ENCODE data around the gene PARP3. TPM values are rescaled to one million over a fixed set of nuclear protein-coding genes. Genes with fewer than 3 reads are reported as not detected.

The PARP3 gene
- total RNA-seq, 1 experiment from 2014 or later: 25.5 TPM

GRCh38 chr3:51961011-51961410 lies 18.8 kb downstream of the PARP3 start:
- H3K4me1 Mint-ChIP-seq (ENCODE audit: insufficient read depth, unreplicated experiment): peaks cover 10% of the 10 kb centered on the region
- CTCF ChIA-PET: interaction anchor here (0.7 to 1.7 kb wide), 3 partner anchors 13 to 93 kb away, joined by 3 to 7 read pairs (median 4); partner anchors contain the start of gene ABHD14B
- H3K27me3 Mint-ChIP-seq (ENCODE audit: insufficient read depth, unreplicated experiment): no peaks in the 10 kb centered on the region
- POLR2A ChIA-PET: interaction anchor here (0.7 kb wide), 1 partner anchor 22 kb away, joined by 5 read pairs; no protein-coding TSS in a partner anchor
- no peak overlapping the region for H3K4me3 Mint-ChIP-seq (ENCODE audit: unreplicated experiment)
- H3K36me3 Mint-ChIP-seq (ENCODE audit: insufficient read depth, unreplicated experiment): no peaks in the 10 kb centered on the region
- TF ChIP-seq CTCF (IDR thresholded peaks at IDR 0.05; ENCODE audit: unreplicated experiment): no peak
- no TSS peak for BruUV-seq (replicated peaks)
- H3K27ac Mint-ChIP-seq (ENCODE audit: low read depth, unreplicated experiment): no peak overlapping the region
- H3K9me3 Mint-ChIP-seq (ENCODE audit: unreplicated experiment): no peaks in the 10 kb centered on the region
- DNase-seq (ENCODE audit: unreplicated experiment): no peak
- intact Hi-C loops (cut with micrococcal nuclease): no loop called here

- no peak overlapping the region for H3K27ac Mint-ChIP-seq (ENCODE audit: low read depth, unreplicated experiment)
- BruUV-seq (replicated peaks): no TSS peak
- CTCF ChIA-PET: interaction anchor here (0.7 to 1.7 kb wide), 4 partner anchors 12 to 92 kb away, joined by 3 to 7 read pairs (median 4); partner anchors contain the start of genes ABHD14B and RPL29
- no peaks in the 10 kb centered on the region for H3K27me3 Mint-ChIP-seq (ENCODE audit: insufficient read depth, unreplicated experiment)
- intact Hi-C loops (cut with micrococcal nuclease): no loop called here
- H3K9me3 Mint-ChIP-seq (ENCODE audit: unreplicated experiment): no peaks in the 10 kb centered on the region
- no peak for TF ChIP-seq CTCF (IDR thresholded peaks at IDR 0.05; ENCODE audit: unreplicated experiment)
- POLR2A ChIA-PET: interaction anchor here (0.9 kb wide), 1 partner anchor 12 kb away, joined by 4 read pairs; the partner anchor contains the start of gene ABHD14B
- no peak overlapping the region for H3K4me3 Mint-ChIP-seq (ENCODE audit: unreplicated experiment)
- H3K4me1 Mint-ChIP-seq (ENCODE audit: insufficient read depth, unreplicated experiment): peaks cover 10% of the 10 kb centered on the region
- no peaks in the 10 kb centered on the region for H3K36me3 Mint-ChIP-seq (ENCODE audit: insufficient read depth, unreplicated experiment)
- no peak for DNase-seq (ENCODE audit: unreplicated experiment)
Observed at GRCh38 chr3:51961602-51962569, 19.7 kb downstream of the PARP3 start.

- DNase-seq (ENCODE audit: unreplicated experiment): no peak
- H3K36me3 Mint-ChIP-seq (ENCODE audit: insufficient read depth, unreplicated experiment): peaks cover 5% of the 10 kb centered on the region
- BruUV-seq (replicated peaks): no TSS peak
- H3K27ac Mint-ChIP-seq (ENCODE audit: low read depth, unreplicated experiment): no peak overlapping the region
- intact Hi-C loops (cut with micrococcal nuclease): no loop called here
- H3K9me3 Mint-ChIP-seq (ENCODE audit: unreplicated experiment): no peaks in the 10 kb centered on the region
- H3K4me1 Mint-ChIP-seq (ENCODE audit: insufficient read depth, unreplicated experiment): peaks cover 10% of the 10 kb centered on the region
- ChIA-PET POLR2A (interaction anchor here (0.7 kb wide), 2 partner anchors 183 to 315 kb away, joined by 3 to 4 read pairs; partner anchors contain the start of gene WDR82), CTCF (interaction anchor here (0.6 to 1.8 kb wide), 5 partner anchors 11 to 32 kb away, joined by 3 to 8 read pairs (median 3); partner anchors contain the start of genes ABHD14B, RPL29 and RRP9)
- H3K4me3 Mint-ChIP-seq (ENCODE audit: unreplicated experiment): no peak overlapping the region
- no peak for TF ChIP-seq CTCF (IDR thresholded peaks at IDR 0.05; ENCODE audit: unreplicated experiment)
- H3K27me3 Mint-ChIP-seq (ENCODE audit: insufficient read depth, unreplicated experiment): no peaks in the 10 kb centered on the region
Observed at GRCh38 chr3:51962854-51963530, 20.8 kb downstream of the PARP3 start.
